ENCODE measurements around the gene FEM1B. TPM values are rescaled to one million over a fixed set of nuclear protein-coding genes. Genes with fewer than 3 reads are reported as not detected.
"Not testable (repeated sequence)": the region's sequence is repeated elsewhere in the genome, so short reads cannot be mapped to it uniquely, and the experiment has no call there.

The FEM1B gene
- total and polyA plus RNA-seq, 2 donors (not counting 3 experiments of a cell fraction or from before 2014, with no cell fraction given): 11.1 to 33.2 TPM

DNA sequence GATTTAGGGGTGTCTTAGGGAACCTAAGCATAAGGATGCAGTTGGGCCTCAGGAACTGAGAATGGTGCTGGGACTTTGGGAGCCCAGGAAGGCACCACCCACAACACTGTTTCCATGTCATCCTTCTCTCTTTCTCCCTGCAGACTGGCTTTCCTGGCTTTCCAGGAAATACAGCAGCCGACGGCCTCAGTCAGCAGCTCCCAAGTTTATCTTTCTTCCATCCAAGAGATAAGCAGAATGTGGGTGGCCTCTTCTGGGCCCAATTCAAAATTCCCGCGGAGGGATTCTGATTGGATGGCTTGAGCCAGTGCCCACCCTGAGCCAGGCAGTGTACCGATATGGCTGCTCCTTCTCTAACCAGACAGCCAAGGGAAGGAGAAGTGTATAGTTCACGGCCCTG, 43.5 kb upstream of the FEM1B start:
- CTCF ChIA-PET: interaction anchor here (1.1 kb wide), 1 partner anchor 72 kb away, joined by 3 read pairs; no protein-coding TSS in a partner anchor
- intact Hi-C loops (cut with micrococcal nuclease): no loop called here

GRCh38 chr15:68234520-68234919, 43.0 kb upstream of the FEM1B start:
- intact Hi-C loops (cut with micrococcal nuclease); BruUV-seq (replicated peaks); H2AFZ ChIP-seq (ENCODE audit: low read depth, low read length): not testable (repeated sequence)

More for the DNA sequence above, 43.5 kb upstream of the FEM1B start:
- peaks cover 1% of the 10 kb centered on the region for H3K79me2 ChIP-seq (ENCODE audit: control insufficient read depth, insufficient read depth, low read length)
- H2AFZ ChIP-seq (ENCODE audit: low read depth, low read length): no peak overlapping the region
- no peak overlapping the region for H3K4me3 ChIP-seq (replicated peaks in 1 of 3; ENCODE audit: insufficient read depth in 1 of 3, low read depth in 1 of 3, low read length in 3 of 3)
- POLR2A ChIA-PET: no interaction called here
- H3K4me2 ChIP-seq (ENCODE audit: insufficient read depth, low read length): no peak overlapping the region
- dilution Hi-C loops (cut with MboI; ENCODE audit: extremely low pct_ligation_motif_present, low sequenced_read_pairs): no loop called here
- TF ChIP-seq EZH2 (IDR thresholded peaks at IDR 0.05; ENCODE audit: borderline replicate concordance, low read depth, low read length, severe bottlenecking): no peak
- no peak for TF ChIP-seq JUN (IDR thresholded peaks at IDR 0.05; ENCODE audit: borderline replicate concordance, insufficient read depth, insufficient read length, low read depth)
- TF ChIP-seq, protein P1, sequence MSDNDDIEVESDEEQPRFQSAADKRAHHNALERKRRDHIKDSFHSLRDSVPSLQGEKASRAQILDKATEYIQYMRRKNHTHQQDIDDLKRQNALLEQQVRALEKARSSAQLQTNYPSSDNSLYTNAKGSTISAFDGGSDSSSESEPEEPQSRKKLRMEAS (IDR thresholded peaks at IDR 0.05; ENCODE audit: insufficient read depth, insufficient read length): no peak
- no peak for TF ChIP-seq POLR2A (IDR thresholded peaks at IDR 0.05; ENCODE audit: low read depth, low read length)
- no peak for TF ChIP-seq CTCF (IDR thresholded peaks at IDR 0.05; ENCODE audit: extremely low read depth in 1 of 2, insufficient read depth in 1 of 2, low read depth in 1 of 2, low read length in 2 of 2)
- no peak for TF ChIP-seq GATA2 (IDR thresholded peaks at IDR 0.05; ENCODE audit: insufficient read depth, insufficient read length, low read depth, low read length)
- no peak for TF ChIP-seq FOS (IDR thresholded peaks at IDR 0.05; ENCODE audit: borderline replicate concordance, insufficient read depth, low read length)
- no peak for TF ChIP-seq MYC (IDR thresholded peaks at IDR 0.05; ENCODE audit: low read depth, low read length)
- TF ChIP-seq POLR2AphosphoS5 (IDR thresholded peaks at IDR 0.05; ENCODE audit: insufficient read depth, low read depth, low read length): no peak
- no peak overlapping the region for H3K9ac ChIP-seq (replicated peaks; ENCODE audit: extremely low read depth, insufficient read depth, low read length)
- no peak for DNase-seq (ENCODE audit: low read depth, low spot score)
- no peaks in the 10 kb centered on the region for H3K27me3 ChIP-seq (ENCODE audit: control insufficient read depth in 2 of 2, insufficient read depth in 2 of 2, low read length in 2 of 2)
- BruUV-seq (replicated peaks): no TSS peak
- H3K9me1 ChIP-seq (replicated peaks; ENCODE audit: control insufficient read depth, extremely low read depth, insufficient read depth, low read length): no peaks in the 10 kb centered on the region
- no peaks in the 10 kb centered on the region for H3K36me3 ChIP-seq (ENCODE audit: control insufficient read depth in 2 of 2, extremely low read depth in 1 of 2, insufficient read depth in 2 of 2, low read length in 2 of 2)
- H3K9me3 ChIP-seq (replicated peaks; ENCODE audit: control insufficient read depth, insufficient read depth, low read length): no peaks in the 10 kb centered on the region
- H4K20me1 ChIP-seq (replicated peaks; ENCODE audit: control insufficient read depth, extremely low read depth, insufficient read depth, low read length): no peaks in the 10 kb centered on the region
- no peak overlapping the region for H3K27ac ChIP-seq (ENCODE audit: insufficient read depth, low read depth, low read length)
- no peak for FAIRE-seq
- peaks cover 4% of the 10 kb centered on the region for H3K4me1 ChIP-seq (ENCODE audit: control insufficient read depth, extremely low read depth, insufficient read depth, low read length)

More at GRCh38 chr15:68234520-68234919, 43.0 kb upstream of the FEM1B start:
- H3K4me1 ChIP-seq (ENCODE audit: control insufficient read depth, extremely low read depth, insufficient read depth, low read length); H4K20me1 ChIP-seq (replicated peaks; ENCODE audit: control insufficient read depth, extremely low read depth, insufficient read depth, low read length); H3K4me2 ChIP-seq (ENCODE audit: insufficient read depth, low read length); FAIRE-seq; H3K9me1 ChIP-seq (replicated peaks; ENCODE audit: control insufficient read depth, extremely low read depth, insufficient read depth, low read length); H3K9ac ChIP-seq (replicated peaks; ENCODE audit: extremely low read depth, insufficient read depth, low read length); H3K9me3 ChIP-seq (replicated peaks; ENCODE audit: control insufficient read depth, insufficient read depth, low read length); H3K79me2 ChIP-seq (ENCODE audit: control insufficient read depth, insufficient read depth, low read length); DNase-seq (ENCODE audit: low read depth, low spot score); H3K27ac ChIP-seq (ENCODE audit: insufficient read depth, low read depth, low read length); H3K27me3 ChIP-seq (ENCODE audit: control insufficient read depth in 2 of 2, insufficient read depth in 2 of 2, low read length in 2 of 2); H3K4me3 ChIP-seq (replicated peaks in 1 of 3; ENCODE audit: insufficient read depth in 1 of 3, low read depth in 1 of 3, low read length in 3 of 3); H3K36me3 ChIP-seq (ENCODE audit: control insufficient read depth in 2 of 2, extremely low read depth in 1 of 2, insufficient read depth in 2 of 2, low read length in 2 of 2); POLR2A ChIA-PET; dilution Hi-C loops (cut with MboI; ENCODE audit: extremely low pct_ligation_motif_present, low sequenced_read_pairs): not testable (repeated sequence)
- CTCF ChIA-PET: interaction anchor here (1.1 to 2.5 kb wide), 2 partner anchors 18 to 72 kb away, joined by 3 to 8 read pairs; no protein-coding TSS in a partner anchor
